ENCODE results near the gene DNER.
"Not testable (repeated sequence)": the region's sequence is repeated elsewhere in the genome, so short reads cannot be mapped to it uniquely, and the experiment has no call there.

Gene DNER

DNA sequence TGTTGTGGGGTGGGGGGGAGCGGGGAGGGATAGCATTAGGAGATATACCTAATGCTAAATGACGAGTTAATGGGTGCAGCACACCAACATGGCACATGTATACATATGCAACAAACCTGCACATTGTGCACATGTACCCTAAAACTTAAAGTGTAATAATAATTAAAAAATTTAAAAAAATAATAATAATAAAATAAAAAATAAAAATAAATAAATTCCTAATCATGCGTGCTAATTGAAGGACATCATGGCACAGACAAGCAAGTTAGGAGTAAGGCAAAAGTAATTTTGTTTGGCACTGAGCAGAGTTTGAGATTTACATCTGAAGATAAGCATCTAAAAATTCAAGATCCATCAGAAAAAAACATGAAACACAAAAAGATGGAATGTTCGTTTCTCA lies 100.3 kb downstream of the DNER start:
- DNase-seq = not testable (repeated sequence)

- no peak for DNase-seq
Measured at GRCh38 chr2:229612384-229612971, 101.9 kb downstream of the DNER start.

GRCh38 chr2:229611360-229611759 lies 103.0 kb downstream of the DNER start:
- DNase-seq = no peak

- DNase-seq = no peak
Measured at GRCh38 chr2:229610872-229611271, 103.5 kb downstream of the DNER start.

GRCh38 chr2:229610333-229610732 lies 104.0 kb downstream of the DNER start:
- DNase-seq = no peak

- DNase-seq = no peak
Measured at GRCh38 chr2:229601936-229602335, 112.4 kb downstream of the DNER start.

DNA sequence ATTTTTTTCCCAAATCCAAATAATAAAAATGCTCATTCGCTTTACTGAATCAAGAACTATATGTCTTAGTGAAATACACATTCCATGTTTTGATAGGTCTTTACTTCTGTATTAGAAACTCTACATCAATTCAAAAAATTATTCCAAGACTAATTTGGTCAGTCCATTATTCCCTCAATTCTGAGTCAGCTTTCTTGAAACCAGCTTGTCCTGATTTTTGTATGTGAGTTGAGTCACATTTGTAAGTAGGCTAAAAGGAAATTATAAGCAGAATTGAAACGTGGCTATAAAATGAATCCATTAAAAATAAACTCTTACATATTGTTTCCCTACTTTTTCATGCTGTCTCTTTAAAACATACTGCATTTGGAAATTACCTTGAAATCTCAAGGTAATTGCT lies 113.0 kb downstream of the DNER start:
- DNase-seq = no peak

DNA sequence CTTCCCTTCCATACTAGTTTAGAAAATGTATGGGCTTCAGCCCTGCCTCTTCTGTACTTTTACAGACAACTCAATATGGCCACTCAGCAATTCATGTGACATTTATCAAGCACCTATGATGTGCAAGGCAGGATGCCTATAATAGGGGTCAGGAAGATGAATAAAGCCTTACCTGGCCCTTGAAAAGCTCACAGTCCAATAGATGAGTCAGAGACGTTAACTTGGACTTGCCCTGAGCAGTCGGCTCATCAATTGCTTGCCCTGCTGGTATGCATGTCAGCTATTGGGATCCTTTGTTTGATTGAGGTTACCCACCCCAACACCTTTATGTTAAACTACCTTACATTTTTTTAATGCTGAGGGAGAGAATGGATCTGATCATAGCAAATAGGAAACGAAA lies 116.1 kb downstream of the DNER start:
- DNase-seq = no peak

DNA sequence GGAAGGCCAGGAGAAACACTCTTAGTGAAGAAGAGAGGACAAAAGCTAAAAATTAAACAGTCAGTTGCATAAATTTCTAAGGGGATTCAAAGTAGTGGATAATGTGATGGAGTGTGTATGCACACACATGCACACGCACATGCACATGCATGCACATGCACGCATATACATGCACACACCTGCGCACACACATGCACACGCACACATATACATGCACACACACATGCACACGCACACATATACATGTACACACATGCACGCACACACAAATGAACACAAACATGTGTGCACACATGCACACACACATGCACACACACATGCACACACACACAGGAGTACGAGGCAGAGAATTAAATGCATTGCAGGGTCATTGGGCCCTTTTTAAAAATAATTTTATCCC lies 117.6 kb downstream of the DNER start:
- DNase-seq = no peak

DNA sequence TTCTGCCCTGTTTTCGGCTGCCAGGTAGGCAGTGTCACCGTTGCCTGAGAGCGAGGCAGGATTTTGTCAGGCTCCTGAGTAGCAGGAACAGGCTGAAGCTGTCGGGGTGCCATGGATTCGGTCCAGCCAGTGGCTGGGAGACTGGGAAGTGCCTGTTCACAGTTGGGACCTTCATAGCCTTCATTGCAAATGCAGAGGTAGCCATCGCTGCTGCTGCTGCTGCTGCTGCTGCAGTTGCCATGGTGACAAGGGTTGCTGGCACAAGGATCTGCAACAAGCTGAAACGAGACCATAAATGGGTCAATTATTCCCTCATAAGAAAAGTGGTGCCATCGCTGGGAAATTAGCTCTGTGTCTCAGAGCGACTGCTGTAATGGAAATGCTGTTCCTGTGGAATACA lies 122.7 kb downstream of the DNER start:
- DNase-seq = no peak

DNA sequence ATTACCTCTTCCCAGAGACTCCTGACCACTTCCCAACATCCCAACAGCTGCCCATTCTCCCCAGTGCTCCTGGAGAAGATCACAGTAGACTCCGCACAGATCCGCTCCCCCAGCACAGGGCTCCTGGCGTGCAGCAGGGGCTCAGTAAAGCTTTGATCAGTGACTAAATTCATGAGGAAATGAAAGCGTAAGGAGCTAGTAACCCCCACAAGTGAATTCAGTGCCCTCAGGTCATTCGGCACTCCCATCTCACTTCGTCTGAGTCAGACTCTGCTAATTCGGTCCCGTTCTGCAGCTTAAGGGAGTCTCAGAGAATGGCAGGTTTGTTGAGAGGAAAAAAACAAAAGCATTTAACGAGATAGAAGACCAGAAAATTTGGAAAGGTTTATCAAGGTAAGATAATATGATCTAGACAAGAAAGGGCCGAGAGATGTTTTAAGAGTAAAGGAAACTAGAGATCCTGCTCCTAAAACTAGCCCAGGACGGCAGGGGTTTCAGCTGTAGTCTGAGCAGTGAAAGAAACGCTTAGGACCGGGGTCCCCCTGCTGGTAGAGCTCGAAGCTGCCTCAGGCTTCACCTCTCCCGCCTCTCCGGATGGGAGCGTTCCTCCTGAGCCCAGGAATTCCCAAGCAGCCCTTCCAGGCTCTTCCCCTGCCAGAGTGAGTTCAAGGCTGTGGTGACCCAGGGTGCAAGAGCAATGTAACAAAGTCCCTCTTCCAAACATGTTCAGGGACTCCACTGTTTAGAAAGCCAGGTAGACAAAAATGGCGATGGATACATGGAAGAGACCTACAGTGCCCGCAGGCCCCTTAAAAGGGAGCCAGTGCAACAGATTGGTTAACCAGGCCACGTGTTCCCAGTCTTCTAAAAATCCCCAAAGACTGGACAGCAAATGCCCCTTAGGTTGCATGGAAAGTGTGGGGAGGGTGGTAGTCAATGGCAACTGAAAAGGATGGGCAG lies 127.3 kb downstream of the DNER start:
- no peak for DNase-seq

GRCh38 chr2:229586012-229586411 lies 128.3 kb downstream of the DNER start:
- no peak for DNase-seq

DNA sequence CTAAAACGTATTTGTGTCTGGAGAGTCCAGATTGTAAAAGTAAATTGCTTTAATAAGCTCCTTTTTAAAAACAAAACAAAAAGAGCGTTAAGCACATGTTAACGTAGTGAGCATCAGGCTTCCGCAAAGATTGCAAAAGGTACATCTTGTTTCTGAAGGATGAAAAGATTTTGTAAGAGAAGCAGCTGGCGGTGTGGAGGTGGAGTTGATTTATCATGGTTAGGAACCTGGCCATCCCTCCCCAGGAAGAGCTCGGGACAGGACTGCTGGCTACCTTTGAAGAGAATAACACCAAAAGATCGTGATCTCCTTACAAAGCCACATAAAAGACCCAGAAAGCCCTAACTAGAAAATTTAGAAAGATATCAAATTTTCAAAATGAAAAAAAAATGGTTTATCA lies 132.2 kb downstream of the DNER start:
- no peak for DNase-seq

GRCh38 chr2:229578052-229578846 lies 136.1 kb downstream of the DNER start:
- no peak for DNase-seq

DNA sequence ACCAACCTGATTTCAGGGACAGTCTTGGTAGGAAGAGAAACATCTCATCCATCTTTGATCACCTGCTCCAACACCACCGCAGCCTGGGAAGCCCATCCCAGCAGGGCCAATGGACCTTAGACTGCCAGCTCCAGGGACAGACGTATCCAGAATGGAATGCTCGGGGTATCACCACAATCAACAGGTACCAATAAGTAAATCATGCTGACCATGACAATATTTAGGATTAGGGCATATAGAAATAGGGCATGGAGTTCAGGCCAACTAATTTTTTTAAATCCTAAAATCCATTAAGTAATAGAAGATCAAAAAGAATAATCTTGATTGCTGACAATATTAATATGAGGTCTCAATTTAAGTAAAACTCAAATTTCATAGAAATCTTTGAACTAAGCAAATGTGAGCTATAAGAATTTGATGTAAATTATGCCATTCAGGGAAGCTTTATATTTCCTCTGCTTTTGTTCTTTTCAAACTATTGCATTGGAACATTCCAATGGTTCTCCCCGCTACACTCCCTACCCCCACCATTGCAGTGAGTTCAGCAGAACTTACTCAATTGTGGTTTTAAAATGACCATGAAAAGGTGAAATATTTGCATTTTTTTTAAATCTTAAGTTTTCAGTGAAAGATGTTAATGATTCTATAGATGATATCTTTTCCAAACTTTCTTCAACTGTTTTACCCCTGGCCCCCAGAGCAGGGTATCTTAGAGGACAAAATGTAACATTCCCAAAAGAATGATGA lies 138.6 kb downstream of the DNER start:
- no peak for DNase-seq

DNA sequence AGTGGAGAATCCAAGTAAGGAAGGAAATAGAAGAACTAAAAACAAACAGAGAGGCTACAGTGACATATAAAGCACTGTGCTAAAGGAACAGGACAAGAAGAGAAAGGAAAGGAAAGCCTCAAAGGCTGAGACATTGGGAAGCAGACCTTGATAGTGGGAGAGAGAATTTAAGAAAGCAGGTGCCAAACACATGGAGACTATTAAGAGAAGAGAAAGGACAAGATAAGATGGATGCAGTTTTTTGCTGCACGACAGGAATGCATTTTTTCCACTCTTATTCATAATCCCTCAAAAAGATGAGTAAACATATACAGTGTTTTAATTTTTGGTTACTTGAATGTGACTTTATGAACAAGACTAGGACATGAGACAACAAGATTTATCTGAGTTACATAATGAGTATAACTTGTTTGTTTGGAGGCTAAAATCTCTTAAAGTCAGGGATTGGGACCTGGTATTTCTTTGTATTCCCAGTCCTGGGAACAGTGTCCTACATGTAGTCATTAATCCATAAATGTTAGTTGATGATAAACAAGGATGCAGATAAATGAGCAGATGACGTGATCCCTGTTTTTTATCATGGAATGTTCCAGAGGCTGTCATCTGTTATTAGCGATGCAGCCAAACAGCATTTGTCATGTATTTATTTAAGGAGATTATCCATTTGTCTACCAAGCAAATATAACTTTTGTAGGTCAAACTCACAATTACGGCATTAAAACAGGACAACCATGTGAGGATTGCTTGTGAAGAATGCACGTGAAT lies 141.7 kb downstream of the DNER start:
- DNase-seq = no peak

DNA sequence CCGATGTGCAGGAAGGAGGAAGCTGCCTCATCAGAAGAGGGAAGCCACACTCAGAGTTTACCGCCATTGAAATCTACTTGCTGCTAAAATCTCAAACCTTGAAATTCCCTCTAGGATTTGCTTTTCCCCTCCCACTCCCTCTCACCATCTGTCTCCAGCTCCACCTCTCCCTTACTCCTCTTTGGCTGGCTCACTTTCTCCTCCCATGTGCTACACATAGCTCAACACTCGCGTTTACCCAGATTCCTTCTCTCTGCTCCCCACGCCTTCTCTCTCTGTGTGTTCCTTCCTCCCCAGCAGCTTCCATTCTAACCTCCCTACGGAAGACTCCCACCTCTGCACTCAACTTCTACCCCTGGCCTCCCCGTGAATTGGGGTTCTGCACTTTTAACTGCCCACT lies 143.1 kb downstream of the DNER start:
- DNase-seq = no peak

- DNase-seq = no peak
Measured at GRCh38 chr2:229566370-229566769, 148.0 kb downstream of the DNER start.

GRCh38 chr2:229564300-229564907 lies 150.0 kb downstream of the DNER start:
- no peak for DNase-seq

GRCh38 chr2:229563388-229563787 lies 151.0 kb downstream of the DNER start:
- no peak for DNase-seq

GRCh38 chr2:229562472-229563127 lies 151.8 kb downstream of the DNER start:
- DNase-seq = no peak
